Panc1 (cell line): ENCODE measurements around the gene LCA5L. TPM values are rescaled to one million over a fixed set of nuclear protein-coding genes. Genes with fewer than 3 reads are reported as not detected.

Source experiments
- ATAC-seq: fragments of 200-7000 bp; cut with Tn5 transposase; 2 replicates; pipeline ENCODE4 v1.9.1; 2020; ENCODE audit warnings: mild to moderate bottlenecking, moderate library complexity
- BruUV-seq: library from RNA; stranded (reverse); fragments of 400-500 nt; replicated peaks from 2 replicates; lab custom pipeline; 2021; lab: Mats Ljungman, UMichigan
- CTCF ChIA-PET: fragments of 300-600 bp; sonication (Branson Sonifier 250); formaldehyde crosslinking; loops from one replicate; lab custom pipeline; 2022; ENCODE audit warnings: antibody characterized with exemption; lab: Charles Lee
- POLR2A ChIA-PET: fragments of 300-600 bp; sonication (Branson Sonifier 250); formaldehyde crosslinking; loops from one replicate; lab custom pipeline; 2022; ENCODE audit warnings: antibody characterized with exemption; lab: Charles Lee
- DNase-seq: peaks from one replicate; pipeline ENCODE4 v3.0.0-alpha.2; 2010; ENCODE audit warnings: low read depth, low spot score
- H3K27ac ChIP-seq: 2 replicates; pipeline ENCODE4 v1.5.1; 2011; ENCODE audit warnings: mild to moderate bottlenecking, low read length, inconsistent platforms
- H3K27me3 ChIP-seq: fragments of 200-500 bp; sonication (Bioruptor generic); 2 replicates; pipeline ENCODE4 v1.6.0; 2014; ENCODE audit warnings: low read length, inconsistent platforms; ENCODE audit not compliant: control insufficient read depth, insufficient read depth
- H3K36me3 ChIP-seq: fragments of 200-500 bp; sonication (Bioruptor generic); 2 replicates; pipeline ENCODE4 v1.5.1; 2014; ENCODE audit warnings: inconsistent platforms, mild to moderate bottlenecking, low read length, moderate library complexity; ENCODE audit not compliant: control insufficient read depth, insufficient read depth
- H3K4me1 ChIP-seq: 2 replicates; pipeline ENCODE4 v1.5.1; 2011; ENCODE audit warnings: inconsistent platforms, mild to moderate bottlenecking, low read length, moderate library complexity; ENCODE audit not compliant: control insufficient read depth, insufficient read depth
- H3K4me3 ChIP-seq, 2 experiments: 2 replicates each; pipeline ENCODE4 v1.5.1; 2011 to 2012; ENCODE audit warnings: low read depth in 2 of 2, low read length in 2 of 2, mild to moderate bottlenecking in 2 of 2, inconsistent platforms in 1 of 2, moderate library complexity in 1 of 2
- H3K9me3 ChIP-seq: fragments of 200-500 bp; sonication (Bioruptor generic); 2 replicates; pipeline ENCODE4 v1.5.1; 2014; ENCODE audit warnings: low read depth, mild to moderate bottlenecking, inconsistent platforms, low read length, moderate library complexity; ENCODE audit not compliant: control insufficient read depth, insufficient read depth
- CTCF ChIP-seq: fragments of 450-650 bp; IDR thresholded peaks from 2 replicates; pipeline ENCODE4 v1.5.1; 2017; ENCODE audit warnings: mild to moderate bottlenecking
- POLR2AphosphoS5 ChIP-seq: IDR thresholded peaks from 2 replicates; pipeline ENCODE4 v1.6.1; 2012; ENCODE audit warnings: mild to moderate bottlenecking, low read depth, low read length, moderate library complexity
- REST ChIP-seq, 2 experiments: IDR thresholded peaks; 2 replicates each; pipeline ENCODE4 v1.6.1; 2011 to 2012; ENCODE audit warnings: low read depth in 2 of 2, control low read depth in 1 of 2, low read length in 1 of 2, mild to moderate bottlenecking in 1 of 2, moderate library complexity in 1 of 2; ENCODE audit not compliant: insufficient read depth in 1 of 2
- SIN3A ChIP-seq: IDR thresholded peaks from 2 replicates; pipeline ENCODE4 v1.6.1; 2012; ENCODE audit warnings: low read depth, mild to moderate bottlenecking, low read length, moderate library complexity, borderline replicate concordance; ENCODE audit not compliant: insufficient read depth
- TCF7L2 ChIP-seq: IDR thresholded peaks from 2 replicates; pipeline ENCODE4 v1.6.1; 2011; ENCODE audit warnings: mild to moderate bottlenecking, low read depth, low read length, inconsistent platforms
- in situ Hi-C: cut with HindIII; loops from 2 replicates; pipeline ENCODE4 v1.10.0; 2016; ENCODE audit warnings: low sequenced_read_pairs, low pct_unique_long_range_greater_than_20kb
- intact Hi-C: fragments of 100-400 bp; cut with micrococcal nuclease; formaldehyde crosslinking; loops from one replicate; pipeline ENCODE4 v1.10.0; 2022; ENCODE audit not compliant: unreplicated experiment
- total RNA-seq: library from RNA; stranded (reverse); gene quantifications from one replicate; pipeline ENCODE4 v1.2.1, GENCODE V29; 2021; ENCODE audit not compliant: unreplicated experiment

The LCA5L gene
- total RNA-seq, 1 experiment from 2014 or later: 0.87 TPM

- DNase-seq (no peak), ATAC-seq (no peak)
- H3K27ac ChIP-seq: no peak overlapping the region
- ChIA-PET CTCF (no interaction called here), POLR2A (no interaction called here)
- no peaks in the 10 kb centered on the region for H3K36me3 ChIP-seq
- intact Hi-C loops: no loop called here
- in situ Hi-C loops: no loop called here
- no TSS peak for BruUV-seq
- no peak overlapping the region for H3K4me3 ChIP-seq
- H3K9me3 ChIP-seq: no peaks in the 10 kb centered on the region
- H3K27me3 ChIP-seq: no peaks in the 10 kb centered on the region
- H3K4me1 ChIP-seq: no peaks in the 10 kb centered on the region
- TF ChIP-seq TCF7L2: no peak
- no peak for TF ChIP-seq POLR2AphosphoS5
Measured at GRCh38 chr21:39468559-39468958, 23.0 kb upstream of the LCA5L start.

GRCh38 chr21:39467746-39468145, 22.2 kb upstream of the LCA5L start:
- Histone ChIP-seq H3K36me3 (no peaks in the 10 kb centered on the region), H3K4me1 (no peaks in the 10 kb centered on the region), H3K9me3 (no peaks in the 10 kb centered on the region), H3K27me3 (no peaks in the 10 kb centered on the region), H3K4me3 (no peak overlapping the region), H3K27ac (no peak overlapping the region)
- CTCF ChIA-PET: no interaction called here
- BruUV-seq: no TSS peak
- DNase-seq: no peak
- intact Hi-C loops (no loop called here), in situ Hi-C loops (no loop called here)
- no peak for ATAC-seq
- POLR2A ChIA-PET: no interaction called here
- TF ChIP-seq REST (IDR thresholded peaks at IDR 0.05; ENCODE audit: insufficient read depth in 1 of 2, low read depth in 2 of 2, low read length in 1 of 2) (no peak), POLR2AphosphoS5 (no peak), CTCF (no peak), TCF7L2 (no peak), SIN3A (no peak)

GRCh38 chr21:39466584-39466983, 21.0 kb upstream of the LCA5L start:
- TF ChIP-seq CTCF (no peak), SIN3A (no peak), POLR2AphosphoS5 (no peak), TCF7L2 (no peak), REST (IDR thresholded peaks at IDR 0.05; ENCODE audit: insufficient read depth in 1 of 2, low read depth in 2 of 2, low read length in 1 of 2) (no peak)
- no peak for DNase-seq
- in situ Hi-C loops (no loop called here), intact Hi-C loops (no loop called here)
- BruUV-seq: no TSS peak
- no peaks in the 10 kb centered on the region for H3K4me1 ChIP-seq
- H3K27me3 ChIP-seq: no peaks in the 10 kb centered on the region
- ChIA-PET CTCF (no interaction called here), POLR2A (no interaction called here)
- H3K4me3 ChIP-seq: no peak overlapping the region
- no peak overlapping the region for H3K27ac ChIP-seq
- H3K9me3 ChIP-seq: no peaks in the 10 kb centered on the region
- ATAC-seq: no peak
- no peaks in the 10 kb centered on the region for H3K36me3 ChIP-seq
